Vagina (tissue), 2 donors: ENCODE data around the gene TRIM33. TPM values are rescaled to one million over a fixed set of nuclear protein-coding genes. Genes with fewer than 3 reads are reported as not detected.

Experiments
- DNase-seq, 2 donors: peaks; one replicate each; pipeline ENCODE4 v3.0.0-alpha.2; 2017; ENCODE audit errors: extremely low spot score in 2 of 2
- H3K27ac ChIP-seq: fragments of 200-600 bp; sonication (generic); one replicate; pipeline ENCODE4 v1.5.1; 2019
- H3K27me3 ChIP-seq: fragments of 200-600 bp; sonication (generic); one replicate; pipeline ENCODE4 v1.5.1; 2019
- H3K36me3 ChIP-seq, 2 donors: fragments of 200-600 bp; sonication (generic); one replicate each; pipeline ENCODE4 v1.5.1; 2017 to 2019
- H3K4me1 ChIP-seq: fragments of 200-600 bp; sonication (generic); one replicate; pipeline ENCODE4 v1.5.1; 2019
- H3K4me3 ChIP-seq, 2 donors: fragments of 200-600 bp; sonication (generic); 1 replicate in 1 of 2; 2 replicates in 1 of 2; pipeline ENCODE4 v1.5.1; 2016 to 2019
- H3K9me3 ChIP-seq: fragments of 200-600 bp; sonication (generic); one replicate; pipeline ENCODE4 v1.5.1; 2019
- CTCF ChIP-seq, 3 experiments: fragments of 450-650 bp in 2 of 3; fragments of 200-600 bp in 1 of 3; sonication (generic) in 1 of 3; IDR thresholded peaks; one replicate each; pipeline ENCODE4 v1.5.1; 2017 to 2019; ENCODE audit warnings: antibody characterized with exemption in 3 of 3, mild to moderate bottlenecking in 2 of 3, moderate library complexity in 2 of 3
- POLR2A ChIP-seq, 2 donors: fragments of 450-650 bp; IDR thresholded peaks; one replicate each; pipeline ENCODE4 v1.6.1; 2017; ENCODE audit warnings: antibody characterized with exemption in 2 of 2, mild to moderate bottlenecking in 2 of 2, moderate library complexity in 2 of 2
- POLR2AphosphoS5 ChIP-seq, 2 donors: sonication (generic); formaldehyde crosslinking; IDR thresholded peaks; one replicate each; pipeline ENCODE4 v1.9.0; 2017; ENCODE audit warnings: antibody characterized with exemption in 2 of 2, mild to moderate bottlenecking in 2 of 2, low read depth in 1 of 2; ENCODE audit not compliant: insufficient read depth in 1 of 2
- intact Hi-C: fragments of 100-400 bp; cut with DNase I; formaldehyde crosslinking; loops from one replicate; pipeline ENCODE4 v1.15.1; 2023
- small RNA-seq: library from RNA; depleted of rRNA; stranded (forward); fragments of <200 nt; gene quantifications from one replicate; pipeline ENCODE3, GENCODE V24; 2016
- total RNA-seq: library from RNA; depleted of rRNA; stranded (reverse); fragments of >200 nt; gene quantifications from one replicate; pipeline ENCODE4 v1.2.3, GENCODE V29; 2016

TRIM33 gene
- total RNA-seq, 1 donor from 2014 or later, result 35.8 TPM

- intact Hi-C loops, result loop anchor here (10.0 kb wide), 1 partner anchor 80 kb away; no protein-coding TSS in a partner anchor
- Histone ChIP-seq H3K27ac (no peak overlapping the region), H3K9me3 (no peaks in the 10 kb centered on the region), H3K4me1 (peaks cover 4% of the 10 kb centered on the region), H3K27me3 (no peaks in the 10 kb centered on the region), H3K36me3 (no peaks in the 10 kb centered on the region), H3K4me3 (no peak overlapping the region)
- TF ChIP-seq POLR2A (IDR thresholded peaks at IDR 0.05) (no peak), POLR2AphosphoS5 (IDR thresholded peaks at IDR 0.05; ENCODE audit: insufficient read depth in 1 of 2, low read depth in 1 of 2) (no peak), CTCF (IDR thresholded peaks at IDR 0.05) (no peak)
- DNase-seq, result peak in 1 of 2 donors; percentile 52
Observed at GRCh38 chr1:114344656-114345055, 166.3 kb downstream of the TRIM33 start.

Small RNA genes lying within 50 kb of the gene (small RNA-seq; reads per million reads assigned to genes)
- not detected for gene RF00019

Other genes starting within 250 kb of the TRIM33 start
- gene BCAS2, start 70.4 kb upstream of the TRIM33 start, total RNA-seq, result 28.5 TPM
- gene DENND2C, start 158.8 kb upstream of the TRIM33 start, total RNA-seq, result 25.5 TPM
- not detected for gene AMPD1, start 184.3 kb upstream of the TRIM33 start, total RNA-seq
- 12.8 TPM for gene NRAS, start 205.6 kb upstream of the TRIM33 start, total RNA-seq
- 278 TPM for gene CSDE1, start 246.8 kb upstream of the TRIM33 start, total RNA-seq